Caco-2 (cell line): ENCODE results near the gene HBA1. TPM values are rescaled to one million over a fixed set of nuclear protein-coding genes. Genes with fewer than 3 reads are reported as not detected.

Source experiments
- BruUV-seq: library from RNA; stranded (reverse); fragments of 400-500 nt; replicated peaks from 2 replicates; lab custom pipeline; 2021; lab: Mats Ljungman, UMichigan
- CTCF ChIA-PET: fragments of 300-600 bp; sonication (Branson Sonifier 250); formaldehyde crosslinking; loops from one replicate; lab custom pipeline; 2022; ENCODE audit warnings: antibody characterized with exemption; lab: Charles Lee
- POLR2A ChIA-PET: fragments of 300-600 bp; sonication (Branson Sonifier 250); formaldehyde crosslinking; loops from one replicate; lab custom pipeline; 2022; ENCODE audit warnings: antibody characterized with exemption; lab: Charles Lee
- DNase-seq, 2 experiments: peaks; one replicate each; pipeline versions ENCODE4 v3.0.0 to v3.0.0-alpha.2; 2020 to 2022
- H3K27me3 ChIP-seq: replicated peaks from 2 replicates; pipeline ENCODE4 v1.6.0; 2011; ENCODE audit warnings: low read length; ENCODE audit not compliant: control insufficient read depth, insufficient read depth
- H3K36me3 ChIP-seq: 2 replicates; pipeline ENCODE4 v1.5.1; 2011; ENCODE audit warnings: low read length; ENCODE audit not compliant: control insufficient read depth, insufficient read depth
- H3K4me1 ChIP-seq: fragments of 250-450 bp; sonication (Bioruptor Pico); 2 replicates; pipeline ENCODE4 v1.5.1; 2020; ENCODE audit warnings: mild to moderate bottlenecking
- H3K4me3 ChIP-seq: 2 replicates; pipeline ENCODE4 v1.5.1; 2011; ENCODE audit warnings: low read depth, mild to moderate bottlenecking, control low read depth, low read length
- H3K9me3 ChIP-seq: fragments of 250-450 bp; sonication (Bioruptor Pico); 2 replicates; pipeline ENCODE4 v1.5.1; 2020; ENCODE audit warnings: mild to moderate bottlenecking, moderate library complexity
- H3K27ac Mint-ChIP-seq: one replicate; pipeline ENCODE4 v1.8.0; 2022; ENCODE audit warnings: mixed read lengths; ENCODE audit not compliant: unreplicated experiment
- H3K27me3 Mint-ChIP-seq: one replicate; pipeline ENCODE4 v1.8.0; 2022; ENCODE audit warnings: mixed read lengths; ENCODE audit not compliant: insufficient read depth, unreplicated experiment
- H3K36me3 Mint-ChIP-seq: one replicate; pipeline ENCODE4 v1.8.0; 2022; ENCODE audit warnings: mild to moderate bottlenecking, mixed read lengths; ENCODE audit not compliant: insufficient read depth, unreplicated experiment
- H3K4me1 Mint-ChIP-seq: one replicate; pipeline ENCODE4 v1.8.0; 2022; ENCODE audit warnings: low read depth, mixed read lengths; ENCODE audit not compliant: unreplicated experiment
- H3K4me3 Mint-ChIP-seq: one replicate; pipeline ENCODE4 v1.8.0; 2022; ENCODE audit warnings: mild to moderate bottlenecking, moderate library complexity, mixed read lengths; ENCODE audit not compliant: unreplicated experiment
- H3K9me3 Mint-ChIP-seq: one replicate; pipeline ENCODE4 v1.8.0; 2022; ENCODE audit warnings: mixed read lengths; ENCODE audit not compliant: unreplicated experiment
- CTCF ChIP-seq, 2 experiments: fragments of 200-600 bp in 1 of 2; IDR thresholded peaks; 1 replicate in 1 of 2; 2 replicates in 1 of 2; pipeline versions ENCODE4 v1.5.1 to v1.8.0; 2011 to 2022; ENCODE audit warnings: antibody characterized with exemption in 1 of 2, control low read depth in 1 of 2, inconsistent platforms in 1 of 2, low read depth in 1 of 2, low read length in 1 of 2, mild to moderate bottlenecking in 1 of 2, moderate library complexity in 1 of 2; ENCODE audit not compliant: insufficient read depth in 1 of 2, severe bottlenecking in 1 of 2, unreplicated experiment in 1 of 2
- intact Hi-C: fragments of 100-400 bp; cut with micrococcal nuclease; formaldehyde crosslinking; loops from one replicate; pipeline ENCODE4 v1.10.0; 2022; ENCODE audit not compliant: unreplicated experiment
- total RNA-seq: library from RNA; stranded (reverse); gene quantifications from 2 replicates; pipeline ENCODE4 v1.2.3, GENCODE V29; 2022

HBA1 gene
- total RNA-seq, 1 experiment from 2014 or later = 3.6 TPM

GRCh38 chr16:180101-180675 lies 3.7 kb downstream of the HBA1 start, which contains the start of gene HBQ1:
Gene HBQ1 (plus strand): TSS chr16:180459. CDS start chr16:180487, 28 bp downstream.
- peaks cover 4% of the 10 kb centered on the region for H3K27me3 Mint-ChIP-seq
- H3K4me3 Mint-ChIP-seq = peak within 1 kb of the TSS; percentile 64

GRCh38 chr16:180681-181564 lies 4.4 kb downstream of the HBA1 start:
- Mint-ChIP-seq H3K4me3 (peak overlapping the region; percentile 64), H3K27me3 (no peaks in the 10 kb centered on the region), H3K36me3 (peaks cover 40% of the 10 kb centered on the region), H3K4me1 (no peaks in the 10 kb centered on the region), H3K9me3 (no peaks in the 10 kb centered on the region), H3K27ac (no peak overlapping the region)
- CTCF ChIA-PET = interaction anchor here (0.5 to 1.4 kb wide), 8 partner anchors 8 to 220 kb away, joined by 3 to 7 read pairs (median 4); partner anchors contain the start of gene RHBDF1
- BruUV-seq = no TSS peak
- POLR2A ChIA-PET = interaction anchor here (0.6 kb wide), 2 partner anchors 171 to 202 kb away, joined by 3 to 6 read pairs; no protein-coding TSS in a partner anchor
- H3K4me3 ChIP-seq = peak overlapping the region; percentile 83
- TF ChIP-seq CTCF (IDR thresholded peaks at IDR 0.05; ENCODE audit: insufficient read depth in 1 of 2, low read depth in 1 of 2, low read length in 1 of 2, severe bottlenecking in 1 of 2, unreplicated experiment in 1 of 2) = peak in 1 of 2 experiments; percentile 16
- no peaks in the 10 kb centered on the region for H3K36me3 ChIP-seq
- H3K4me1 ChIP-seq = peaks cover 5% of the 10 kb centered on the region
- no peaks in the 10 kb centered on the region for H3K27me3 ChIP-seq
- intact Hi-C loops = loop anchor here (2.0 kb wide), 2 partner anchors 64 to 74 kb away; no protein-coding TSS in a partner anchor
- no peaks in the 10 kb centered on the region for H3K9me3 ChIP-seq
- DNase-seq = peak; percentile 86 to 92

More at GRCh38 chr16:180101-180675, 3.7 kb downstream of the HBA1 start, which contains the start of gene HBQ1:
- ChIA-PET POLR2A (interaction anchor here (0.6 kb wide), 1 partner anchor 171 kb away, joined by 3 read pairs; no protein-coding TSS in a partner anchor), CTCF (interaction anchor here (0.5 to 1.4 kb wide), 7 partner anchors 9 to 221 kb away, joined by 3 to 7 read pairs (median 5); partner anchors contain the start of gene RHBDF1)
- BruUV-seq = no TSS peak
- peak in 1 of 2 experiments; percentile 80 for DNase-seq
- Mint-ChIP-seq H3K4me1 (no peaks in the 10 kb centered on the region), H3K27ac (no peak within 1 kb of the TSS), H3K9me3 (no peaks in the 10 kb centered on the region), H3K36me3 (peaks cover 32% of the 10 kb centered on the region)
- intact Hi-C loops = loop anchor here (2.0 kb wide), 2 partner anchors 63 to 73 kb away; no protein-coding TSS in a partner anchor
- Histone ChIP-seq H3K36me3 (no peaks in the 10 kb centered on the region), H3K9me3 (no peaks in the 10 kb centered on the region), H3K4me3 (peak within 1 kb of the TSS; percentile 83), H3K4me1 (peaks cover 5% of the 10 kb centered on the region), H3K27me3 (no peaks in the 10 kb centered on the region)
- peak in 1 of 2 experiments; percentile 43 for TF ChIP-seq CTCF (IDR thresholded peaks at IDR 0.05; ENCODE audit: insufficient read depth in 1 of 2, low read depth in 1 of 2, low read length in 1 of 2, severe bottlenecking in 1 of 2, unreplicated experiment in 1 of 2)
